ENCODE data around the gene ST6GALNAC3.

The ST6GALNAC3 gene

GRCh38 chr1:76186554-76187170 is 112.1 kb downstream of the ST6GALNAC3 start:
- DNase-seq (ENCODE audit: extremely low read depth in 1 of 2, low read depth in 1 of 2): no peak

- DNase-seq (ENCODE audit: extremely low read depth in 1 of 2, low read depth in 1 of 2): no peak
These were observed 112.9 kb downstream of the ST6GALNAC3 start for GRCh38 chr1:76187436-76187835.

- DNase-seq (ENCODE audit: extremely low read depth in 1 of 2, low read depth in 1 of 2): no peak
These were observed 114.8 kb downstream of the ST6GALNAC3 start for GRCh38 chr1:76189310-76189709.

- no peak for DNase-seq (ENCODE audit: extremely low read depth in 1 of 2, low read depth in 1 of 2)
These were observed 116.3 kb downstream of the ST6GALNAC3 start for GRCh38 chr1:76190749-76191424.

- DNase-seq (ENCODE audit: extremely low read depth in 1 of 2, low read depth in 1 of 2): no peak
These were observed 117.0 kb downstream of the ST6GALNAC3 start for GRCh38 chr1:76191561-76191960.

- DNase-seq (ENCODE audit: extremely low read depth in 1 of 2, low read depth in 1 of 2): no peak
These were observed 123.9 kb downstream of the ST6GALNAC3 start for GRCh38 chr1:76198452-76198851.

- no peak for DNase-seq (ENCODE audit: extremely low read depth in 1 of 2, low read depth in 1 of 2)
These were observed 128.1 kb downstream of the ST6GALNAC3 start for GRCh38 chr1:76202670-76203069.

GRCh38 chr1:76203127-76203526 is 128.6 kb downstream of the ST6GALNAC3 start:
- DNase-seq (ENCODE audit: extremely low read depth in 1 of 2, low read depth in 1 of 2): no peak

- no peak for DNase-seq (ENCODE audit: extremely low read depth in 1 of 2, low read depth in 1 of 2)
These were observed 134.7 kb downstream of the ST6GALNAC3 start for GRCh38 chr1:76209238-76209637.

GRCh38 chr1:76209648-76210047 is 135.1 kb downstream of the ST6GALNAC3 start:
- DNase-seq (ENCODE audit: extremely low read depth in 1 of 2, low read depth in 1 of 2): no peak

GRCh38 chr1:76210160-76210559 is 135.6 kb downstream of the ST6GALNAC3 start:
- DNase-seq (ENCODE audit: extremely low read depth in 1 of 2, low read depth in 1 of 2): no peak

GRCh38 chr1:76218888-76219287 is 144.3 kb downstream of the ST6GALNAC3 start:
- no peak for DNase-seq (ENCODE audit: extremely low read depth in 1 of 2, low read depth in 1 of 2)

- peak in 1 of 2 donors; percentile 1 for DNase-seq (ENCODE audit: extremely low read depth in 1 of 2, low read depth in 1 of 2)
These were observed 144.8 kb downstream of the ST6GALNAC3 start for GRCh38 chr1:76219366-76219818.

- no peak for DNase-seq (ENCODE audit: extremely low read depth in 1 of 2, low read depth in 1 of 2)
These were observed 150.2 kb downstream of the ST6GALNAC3 start for GRCh38 chr1:76224752-76225151.

- no peak for DNase-seq (ENCODE audit: extremely low read depth in 1 of 2, low read depth in 1 of 2)
These were observed 151.0 kb downstream of the ST6GALNAC3 start for GRCh38 chr1:76225526-76225925.

GRCh38 chr1:76227621-76228020 is 153.1 kb downstream of the ST6GALNAC3 start:
- DNase-seq (ENCODE audit: extremely low read depth in 1 of 2, low read depth in 1 of 2): no peak

- DNase-seq (ENCODE audit: extremely low read depth in 1 of 2, low read depth in 1 of 2): no peak
These were observed 154.9 kb downstream of the ST6GALNAC3 start for GRCh38 chr1:76229279-76230005.

- DNase-seq (ENCODE audit: extremely low read depth in 1 of 2, low read depth in 1 of 2): no peak
These were observed 156.3 kb downstream of the ST6GALNAC3 start for GRCh38 chr1:76230842-76231281.

GRCh38 chr1:76231320-76231719 is 156.8 kb downstream of the ST6GALNAC3 start:
- no peak for DNase-seq (ENCODE audit: extremely low read depth in 1 of 2, low read depth in 1 of 2)

GRCh38 chr1:76232666-76233065 is 158.1 kb downstream of the ST6GALNAC3 start:
- no peak for DNase-seq (ENCODE audit: extremely low read depth in 1 of 2, low read depth in 1 of 2)

GRCh38 chr1:76234061-76234460 is 159.5 kb downstream of the ST6GALNAC3 start:
- DNase-seq (ENCODE audit: extremely low read depth in 1 of 2, low read depth in 1 of 2): no peak

GRCh38 chr1:76237211-76237610 is 162.7 kb downstream of the ST6GALNAC3 start:
- no peak for DNase-seq (ENCODE audit: extremely low read depth in 1 of 2, low read depth in 1 of 2)
